Panc1 (cell line): ENCODE measurements around the gene PNO1.

Experiments
- CTCF ChIP-seq: fragments of 450-650 bp; IDR thresholded peaks from 2 replicates; pipeline ENCODE4 v1.5.1; 2017; ENCODE audit warnings: mild to moderate bottlenecking
- POLR2AphosphoS5 ChIP-seq: IDR thresholded peaks from 2 replicates; pipeline ENCODE4 v1.6.1; 2012; ENCODE audit warnings: mild to moderate bottlenecking, low read depth, low read length, moderate library complexity
- REST ChIP-seq, 2 experiments: IDR thresholded peaks; 2 replicates each; pipeline ENCODE4 v1.6.1; 2011 to 2012; ENCODE audit warnings: low read depth in 2 of 2, control low read depth in 1 of 2, low read length in 1 of 2, mild to moderate bottlenecking in 1 of 2, moderate library complexity in 1 of 2; ENCODE audit not compliant: insufficient read depth in 1 of 2
- SIN3A ChIP-seq: IDR thresholded peaks from 2 replicates; pipeline ENCODE4 v1.6.1; 2012; ENCODE audit warnings: low read depth, mild to moderate bottlenecking, low read length, moderate library complexity, borderline replicate concordance; ENCODE audit not compliant: insufficient read depth
- TCF7L2 ChIP-seq: IDR thresholded peaks from 2 replicates; pipeline ENCODE4 v1.6.1; 2011; ENCODE audit warnings: mild to moderate bottlenecking, low read depth, low read length, inconsistent platforms

- no peak for TF ChIP-seq CTCF
- TF ChIP-seq REST (IDR thresholded peaks at IDR 0.05; ENCODE audit: insufficient read depth in 1 of 2, low read depth in 2 of 2, low read length in 1 of 2) = no peak
- no peak for TF ChIP-seq POLR2AphosphoS5
- no peak for TF ChIP-seq TCF7L2
- no peak for TF ChIP-seq SIN3A
Measured at GRCh38 chr2:68217729-68218128, 60.0 kb downstream of the PNO1 start.
